ENCODE measurements around the gene GATA6.

DNA sequence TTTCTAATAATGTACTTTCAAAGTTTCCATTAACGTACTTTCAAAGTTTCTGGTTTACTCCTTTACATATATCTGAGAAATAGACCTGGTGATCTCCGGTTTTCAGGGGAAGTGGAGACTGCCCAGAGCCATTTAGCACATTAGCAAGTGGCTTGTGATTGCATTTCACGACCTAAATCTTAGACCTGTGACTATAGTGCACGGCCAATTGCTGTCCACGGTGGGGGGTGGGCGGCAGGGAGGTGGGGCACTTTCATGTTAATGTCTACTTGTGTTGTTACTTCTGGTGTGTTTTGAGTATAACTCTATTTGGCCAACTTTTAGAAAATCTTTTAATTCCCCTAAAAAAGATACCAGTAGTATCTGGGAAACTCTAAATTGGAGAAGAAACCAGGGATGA is 11.3 kb downstream of the GATA6 start:
- TF ChIP-seq, protein P1, sequence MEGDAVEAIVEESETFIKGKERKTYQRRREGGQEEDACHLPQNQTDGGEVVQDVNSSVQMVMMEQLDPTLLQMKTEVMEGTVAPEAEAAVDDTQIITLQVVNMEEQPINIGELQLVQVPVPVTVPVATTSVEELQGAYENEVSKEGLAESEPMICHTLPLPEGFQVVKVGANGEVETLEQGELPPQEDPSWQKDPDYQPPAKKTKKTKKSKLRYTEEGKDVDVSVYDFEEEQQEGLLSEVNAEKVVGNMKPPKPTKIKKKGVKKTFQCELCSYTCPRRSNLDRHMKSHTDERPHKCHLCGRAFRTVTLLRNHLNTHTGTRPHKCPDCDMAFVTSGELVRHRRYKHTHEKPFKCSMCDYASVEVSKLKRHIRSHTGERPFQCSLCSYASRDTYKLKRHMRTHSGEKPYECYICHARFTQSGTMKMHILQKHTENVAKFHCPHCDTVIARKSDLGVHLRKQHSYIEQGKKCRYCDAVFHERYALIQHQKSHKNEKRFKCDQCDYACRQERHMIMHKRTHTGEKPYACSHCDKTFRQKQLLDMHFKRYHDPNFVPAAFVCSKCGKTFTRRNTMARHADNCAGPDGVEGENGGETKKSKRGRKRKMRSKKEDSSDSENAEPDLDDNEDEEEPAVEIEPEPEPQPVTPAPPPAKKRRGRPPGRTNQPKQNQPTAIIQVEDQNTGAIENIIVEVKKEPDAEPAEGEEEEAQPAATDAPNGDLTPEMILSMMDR (IDR thresholded peaks at IDR 0.05) = no peak
- TF ChIP-seq POLR2A (IDR thresholded peaks at IDR 0.05) = no peak

Measured in body of pancreas (tissue), 4 donors.